Progenitor cell of endocrine pancreas (in vitro differentiated cells): ENCODE results near the gene WDFY4. TPM values are rescaled to one million over a fixed set of nuclear protein-coding genes. Genes with fewer than 3 reads are reported as not detected.

ENCODE experiments used
- DNase-seq: peaks from one replicate; pipeline ENCODE4 v3.0.0; 2021; ENCODE audit warnings: low spot score; ENCODE audit not compliant: unreplicated experiment
- H3K27ac Mint-ChIP-seq: 2 replicates; pipeline ENCODE4 v1.8.0; 2021; ENCODE audit warnings: mild to moderate bottlenecking, moderate library complexity, mixed read lengths
- H3K27me3 Mint-ChIP-seq: 2 replicates; pipeline ENCODE4 v1.8.0; 2021; ENCODE audit warnings: mixed read lengths
- H3K36me3 Mint-ChIP-seq: 2 replicates; pipeline ENCODE4 v1.8.0; 2022; ENCODE audit warnings: mixed read lengths; ENCODE audit not compliant: insufficient read depth
- H3K4me1 Mint-ChIP-seq: 2 replicates; pipeline ENCODE4 v1.8.0; 2021; ENCODE audit warnings: low read depth, mixed read lengths
- H3K4me3 Mint-ChIP-seq: 2 replicates; pipeline ENCODE4 v1.8.0; 2021; ENCODE audit warnings: low read depth, mild to moderate bottlenecking, moderate library complexity, mixed read lengths
- H3K9me3 Mint-ChIP-seq: 2 replicates; pipeline ENCODE4 v1.8.0; 2021; ENCODE audit warnings: low read depth, mixed read lengths
- CTCF ChIP-seq: fragments of 200-600 bp; sonication (generic); IDR thresholded peaks from one replicate; pipeline ENCODE4 v1.5.0; 2021; ENCODE audit warnings: antibody characterized with exemption, mild to moderate bottlenecking; ENCODE audit not compliant: unreplicated experiment
- total RNA-seq: library from RNA; stranded (reverse); gene quantifications from 2 replicates; pipeline ENCODE4 v1.2.1, GENCODE V29; 2021

Gene WDFY4
- total RNA-seq, 1 donor from 2014 or later, result 0.07 TPM

- Mint-ChIP-seq H3K36me3 (no peaks in the 10 kb centered on the region), H3K27me3 (peaks cover 18% of the 10 kb centered on the region), H3K9me3 (no peaks in the 10 kb centered on the region), H3K27ac (no peak overlapping the region), H3K4me1 (no peaks in the 10 kb centered on the region), H3K4me3 (no peak overlapping the region)
- no peak for DNase-seq
- TF ChIP-seq CTCF, result no peak
These were observed 80.9 kb downstream of the WDFY4 start for GRCh38 chr10:48765527-48765926.

- Mint-ChIP-seq H3K4me1 (no peaks in the 10 kb centered on the region), H3K27me3 (peaks cover 10% of the 10 kb centered on the region), H3K9me3 (no peaks in the 10 kb centered on the region), H3K4me3 (no peak overlapping the region), H3K36me3 (no peaks in the 10 kb centered on the region), H3K27ac (no peak overlapping the region)
- no peak for DNase-seq
- no peak for TF ChIP-seq CTCF
These were observed 82.9 kb downstream of the WDFY4 start for GRCh38 chr10:48767373-48768143.

GRCh38 chr10:48768144-48768766 lies 83.6 kb downstream of the WDFY4 start:
- TF ChIP-seq CTCF, result no peak
- no peak overlapping the region for H3K4me3 Mint-ChIP-seq
- no peaks in the 10 kb centered on the region for H3K4me1 Mint-ChIP-seq
- DNase-seq, result no peak
- peaks cover 10% of the 10 kb centered on the region for H3K27me3 Mint-ChIP-seq
- no peaks in the 10 kb centered on the region for H3K9me3 Mint-ChIP-seq
- no peak overlapping the region for H3K27ac Mint-ChIP-seq
- no peaks in the 10 kb centered on the region for H3K36me3 Mint-ChIP-seq

GRCh38 chr10:48768926-48769325 lies 84.3 kb downstream of the WDFY4 start:
- Mint-ChIP-seq H3K4me1 (no peaks in the 10 kb centered on the region), H3K27me3 (peaks cover 10% of the 10 kb centered on the region), H3K9me3 (no peaks in the 10 kb centered on the region), H3K4me3 (no peak overlapping the region), H3K36me3 (no peaks in the 10 kb centered on the region), H3K27ac (no peak overlapping the region)
- DNase-seq, result no peak
- TF ChIP-seq CTCF, result no peak

- no peak overlapping the region for H3K27ac Mint-ChIP-seq
- no peaks in the 10 kb centered on the region for H3K4me1 Mint-ChIP-seq
- H3K36me3 Mint-ChIP-seq, result no peaks in the 10 kb centered on the region
- TF ChIP-seq CTCF, result no peak
- H3K4me3 Mint-ChIP-seq, result no peak overlapping the region
- peaks cover 7% of the 10 kb centered on the region for H3K27me3 Mint-ChIP-seq
- H3K9me3 Mint-ChIP-seq, result no peaks in the 10 kb centered on the region
- DNase-seq, result no peak
These were observed 85.2 kb downstream of the WDFY4 start for GRCh38 chr10:48769706-48770435.
